K562 (cell line): ENCODE results near the gene STIM1. TPM values are rescaled to one million over a fixed set of nuclear protein-coding genes. Genes with fewer than 3 reads are reported as not detected.

Source experiments
- ATAC-seq: fragments of 200-7000 bp; cut with Tn5 transposase; 3 replicates; pipeline ENCODE4 v1.9.1; 2020; ENCODE audit warnings: moderate library complexity
- BruUV-seq: library from RNA; stranded (reverse); fragments of 400-500 nt; replicated peaks from 2 replicates; lab custom pipeline; 2021; lab: Mats Ljungman, UMichigan
- CTCF ChIA-PET: fragments of 300-600 bp; formaldehyde crosslinking; extraction: SDS; loops from one replicate; lab custom pipeline; 2021; ENCODE audit warnings: low intra/inter-chr PET ratio; lab: Yijun Ruan, JAX
- POLR2A ChIA-PET: fragments of 300-600, 350-650 bp; sonication (Branson Sonifier 250); formaldehyde crosslinking; extraction: SDS; loops from one replicate; lab custom pipeline; 2021; ENCODE audit warnings: antibody characterized with exemption, inconsistent platforms; lab: Yijun Ruan, JAX
- DNase-seq, 4 experiments: peaks; one replicate each; pipeline versions ENCODE4 v3.0.0 to v3.0.0-alpha.2; 2011 to 2018; ENCODE audit warnings: low spot score in 3 of 4, mixed read lengths in 3 of 4; ENCODE audit errors: extremely low read depth in 1 of 4
- FAIRE-seq: peaks from 2 replicates; lab custom pipeline; 2011; peaks lifted over from hg19 to GRCh38; lab: Jason Lieb, UNC
- H2AFZ ChIP-seq: 2 replicates; pipeline ENCODE4 v1.6.0; 2011; ENCODE audit warnings: low read depth, low read length, control low read depth, inconsistent platforms
- H3K27ac ChIP-seq: fragments of 200-600 bp; 3 replicates; pipeline ENCODE4 v1.8.0; 2011; ENCODE audit warnings: low read depth, mild to moderate bottlenecking, control low read depth, inconsistent platforms, low read length, moderate library complexity, mixed read lengths; ENCODE audit errors: extremely low read depth
- H3K27me3 ChIP-seq, 2 experiments: fragments of 300-600 bp in 1 of 2; 2 replicates in 1 of 2; 3 replicates in 1 of 2; pipeline versions ENCODE4 v1.6.0 to v1.8.0; 2011; ENCODE audit warnings: inconsistent platforms in 2 of 2, low read length in 2 of 2, mild to moderate bottlenecking in 1 of 2, mixed read lengths in 1 of 2, moderate library complexity in 1 of 2; ENCODE audit not compliant: control insufficient read depth in 2 of 2, insufficient read depth in 2 of 2
- H3K36me3 ChIP-seq: fragments of 300-600 bp; 3 replicates; pipeline ENCODE4 v1.8.0; 2011; ENCODE audit warnings: mild to moderate bottlenecking, low read length, inconsistent platforms; ENCODE audit not compliant: control insufficient read depth, insufficient read depth
- H3K4me1 ChIP-seq, 2 experiments: fragments of 200-600 bp in 1 of 2; replicated peaks in 1 of 2; 2 replicates in 1 of 2; 3 replicates in 1 of 2; pipeline versions ENCODE4 v1.5.1 to v1.8.0; 2011; ENCODE audit warnings: inconsistent platforms in 2 of 2, low read length in 2 of 2, mild to moderate bottlenecking in 1 of 2, mixed read lengths in 1 of 2, moderate library complexity in 1 of 2; ENCODE audit not compliant: control insufficient read depth in 2 of 2, insufficient read depth in 2 of 2
- H3K4me2 ChIP-seq: 2 replicates; pipeline ENCODE4 v1.6.1; 2011; ENCODE audit warnings: low read length, control low read depth, inconsistent platforms, mixed read lengths; ENCODE audit not compliant: insufficient read depth
- H3K4me3 ChIP-seq: fragments of 200-600 bp; sonication (generic), shearing (Covaris generic); 2 replicates; pipeline ENCODE4 v1.5.1; 2016; ENCODE audit warnings: control low read depth, inconsistent platforms
- H3K79me2 ChIP-seq: fragments of 200-600 bp; 3 replicates; pipeline ENCODE4 v1.8.0; 2011; ENCODE audit warnings: low read length, inconsistent platforms; ENCODE audit not compliant: control insufficient read depth, insufficient read depth
- H3K9ac ChIP-seq, 2 experiments: 2 replicates each; pipeline versions ENCODE4 v1.6.0 to v1.6.1; 2011; ENCODE audit warnings: low read depth in 2 of 2, low read length in 2 of 2, control low read depth in 1 of 2, inconsistent platforms in 1 of 2, mild to moderate bottlenecking in 1 of 2, mixed read lengths in 1 of 2; ENCODE audit not compliant: insufficient read depth in 1 of 2
- H3K9me1 ChIP-seq: one replicate; pipeline ENCODE4 v1.6.0; 2011; ENCODE audit warnings: inconsistent platforms, mild to moderate bottlenecking, low read length, moderate library complexity; ENCODE audit not compliant: control insufficient read depth, insufficient read depth
- H3K9me3 ChIP-seq: replicated peaks from 2 replicates; pipeline ENCODE4 v1.5.1; 2011; ENCODE audit warnings: low read depth, low read length, inconsistent platforms; ENCODE audit not compliant: control insufficient read depth, insufficient read depth
- H4K20me1 ChIP-seq: replicated peaks from 2 replicates; pipeline ENCODE4 v1.6.1; 2011; ENCODE audit warnings: low read length, inconsistent platforms, mixed read lengths; ENCODE audit not compliant: control insufficient read depth, insufficient read depth
- BRF2 ChIP-seq: IDR thresholded peaks from 3 replicates; pipeline ENCODE4 v1.6.1; 2011; ENCODE audit warnings: borderline replicate concordance, mild to moderate bottlenecking; ENCODE audit not compliant: insufficient read length, insufficient read depth
- C11orf30 ChIP-seq: fragments of 450-650 bp; IDR thresholded peaks from 2 replicates; pipeline ENCODE4 v1.6.1; 2016; ENCODE audit warnings: low read depth, mild to moderate bottlenecking
- CEBPB ChIP-seq: fragments of 450-650 bp; IDR thresholded peaks from 2 replicates; pipeline ENCODE4 v1.6.1; 2016; ENCODE audit warnings: missing genetic modification characterization, missing compliant biosample characterization
- CEBPG ChIP-seq, 3 experiments: fragments of 200-800 bp in 1 of 3; sonication (Bioruptor generic) in 1 of 3; sonication (generic) in 1 of 3; formaldehyde crosslinking in 1 of 3; IDR thresholded peaks in 2 of 3; conservative IDR thresholded peaks in 1 of 3; 2 replicates each; pipeline versions ENCODE4 v1.6.1 to v1.8.0; 2016 to 2022; ENCODE audit warnings: missing compliant biosample characterization in 2 of 3, missing genetic modification characterization in 2 of 3, mild to moderate bottlenecking in 1 of 3, missing genetic modification reagents in 1 of 3
- PBX2 ChIP-seq, 2 experiments: IDR thresholded peaks in 1 of 2; conservative IDR thresholded peaks in 1 of 2; 2 replicates each; pipeline ENCODE4 v1.6.1; 2016; ENCODE audit warnings: low read depth in 2 of 2, mild to moderate bottlenecking in 1 of 2, missing compliant biosample characterization in 1 of 2, missing genetic modification characterization in 1 of 2, moderate library complexity in 1 of 2
- SOX6 ChIP-seq: fragments of 450-650 bp; IDR thresholded peaks from 2 replicates; pipeline ENCODE4 v1.6.1; 2014; ENCODE audit warnings: mild to moderate bottlenecking
- ZFPM2 ChIP-seq: fragments of 250-450 bp; sonication (Bioruptor Pico); IDR thresholded peaks from 2 replicates; pipeline ENCODE4 v1.5.1; 2022; ENCODE audit warnings: mild to moderate bottlenecking
- in situ Hi-C: fragments of 300-500 bp; cut with MboI; formaldehyde crosslinking; loops from 4 replicates; pipeline ENCODE4 v1.15.0; 2018; ENCODE audit warnings: inconsistent platforms, mixed read lengths
- intact Hi-C: fragments of 100-400 bp; cut with micrococcal nuclease; formaldehyde crosslinking; loops from 2 replicates; pipeline ENCODE4 v1.14.2; 2022
- polyA plus RNA-seq, 8 experiments: library from polyadenylated mRNA; depleted of rRNA in 4 of 8; stranded (reverse) in 5 of 8; unstranded in 3 of 8; fragments of >200 nt; fragmentation: Nextera tagmentation in 2 of 8; fragmentation: Illumina TruSeq in 1 of 8; extraction: Ambion mirVana in 2 of 8; extraction: Trizol in 1 of 8; gene quantifications; 2 replicates each; pipeline versions ENCODE4 v1.2.1 to v1.2.3, GENCODE V29; 2011 to 2014; ENCODE audit warnings: inconsistent platforms in 1 of 8, missing spikeins in 1 of 8
- total RNA-seq, 7 experiments: library from RNA; depleted of rRNA in 6 of 7; stranded (reverse); fragments of >200 nt in 6 of 7; fragmentation: Illumina TruSeq in 2 of 7; extraction: Trizol in 2 of 7; gene quantifications; 2 replicates each; pipeline versions ENCODE4 v1.2.1 to v1.2.3, GENCODE V29; 2011 to 2021; ENCODE audit warnings: low replicate concordance in 1 of 7

STIM1 gene
- total and polyA plus RNA-seq, 9 of the 15 experiments (the other 6 are each of a cell fraction or from before 2014, with no cell fraction given): 7.7 to 50.5 (median 22.5) TPM

GRCh38 chr11:3959903-3960265 is 104.4 kb downstream of the STIM1 start:
- BruUV-seq: no TSS peak
- POLR2A ChIA-PET: interaction anchor here (1.2 kb wide), 1 partner anchor 17 kb away, joined by 3 read pairs; no protein-coding TSS in a partner anchor
- Histone ChIP-seq H3K4me1 (peaks cover 12 to 42% of the 10 kb centered on the region in 2 experiments), H3K9me3 (no peaks in the 10 kb centered on the region), H3K79me2 (peaks cover 46% of the 10 kb centered on the region), H4K20me1 (no peaks in the 10 kb centered on the region), H3K36me3 (no peaks in the 10 kb centered on the region), H2AFZ (no peak overlapping the region), H3K9me1 (no peaks in the 10 kb centered on the region), H3K27me3 (no peaks in the 10 kb centered on the region), H3K4me3 (no peak overlapping the region), H3K27ac (no peak overlapping the region), H3K4me2 (no peak overlapping the region), H3K9ac (no peak overlapping the region)
- in situ Hi-C loops: no loop called here
- CTCF ChIA-PET: no interaction called here
- ATAC-seq (no peak), FAIRE-seq (no peak), DNase-seq (no peak)
- intact Hi-C loops: loop anchor here (2.0 kb wide), 1 partner anchor 111 kb away; no protein-coding TSS in a partner anchor
- TF ChIP-seq ZFPM2 (CRISPR knock-in tag) (no peak), BRF2 (no peak), CEBPB (peak; percentile 90), PBX2 (CRISPR knock-in tag; IDR thresholded peaks at IDR 0.05; ENCODE audit: low read depth) (no peak), PBX2 (tag; conservative IDR thresholded peaks at IDR 0.05; ENCODE audit: low read depth) (0 out of 2 replicates have a peak, but pooled peaks have one; percentile 9), SOX6 (peak; percentile 9; the same call in 1 of the 2 replicates), C11orf30 (peak; percentile 13; the same call in 1 of the 2 replicates), CEBPG (CRISPR knock-in tag; IDR thresholded peaks at IDR 0.05) (no peak), CEBPG (tag; conservative IDR thresholded peaks at IDR 0.05 in 1 of 2, IDR thresholded peaks at IDR 0.05 in 1 of 2) (peak; percentile 74 to 83)
